ENCODE measurements around the gene SNX15.
"Not testable (repeated sequence)": the region's sequence is repeated elsewhere in the genome, so short reads cannot be mapped to it uniquely, and the experiment has no call there.

SNX15 gene

GRCh38 chr11:65016705-65017104, 10.5 kb upstream of the SNX15 start:
- DNase-seq (ENCODE audit: low read depth) = no peak

GRCh38 chr11:65017937-65018336, 9.3 kb upstream of the SNX15 start:
- DNase-seq (ENCODE audit: low read depth) = no peak

DNA sequence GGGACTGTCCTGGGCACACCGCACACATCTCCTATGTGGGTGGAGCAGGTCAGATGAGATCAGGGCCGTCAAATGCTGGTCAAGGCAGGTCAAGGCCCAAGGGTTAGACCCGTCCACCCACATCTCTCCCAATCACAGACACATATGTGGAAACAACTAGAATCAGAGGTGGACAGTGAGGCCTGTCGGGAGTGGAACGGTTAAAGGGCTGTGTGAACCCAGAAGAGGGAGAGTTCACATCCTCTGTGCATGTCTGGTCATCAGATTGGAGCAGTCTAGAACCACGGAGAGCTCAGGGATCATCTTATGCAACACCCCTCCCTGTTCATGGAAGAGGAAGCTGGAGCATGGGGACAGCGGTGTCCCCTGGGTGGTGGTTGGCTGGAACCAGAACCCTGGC, 7.4 kb upstream of the SNX15 start:
- DNase-seq (ENCODE audit: low read depth) = no peak

DNA sequence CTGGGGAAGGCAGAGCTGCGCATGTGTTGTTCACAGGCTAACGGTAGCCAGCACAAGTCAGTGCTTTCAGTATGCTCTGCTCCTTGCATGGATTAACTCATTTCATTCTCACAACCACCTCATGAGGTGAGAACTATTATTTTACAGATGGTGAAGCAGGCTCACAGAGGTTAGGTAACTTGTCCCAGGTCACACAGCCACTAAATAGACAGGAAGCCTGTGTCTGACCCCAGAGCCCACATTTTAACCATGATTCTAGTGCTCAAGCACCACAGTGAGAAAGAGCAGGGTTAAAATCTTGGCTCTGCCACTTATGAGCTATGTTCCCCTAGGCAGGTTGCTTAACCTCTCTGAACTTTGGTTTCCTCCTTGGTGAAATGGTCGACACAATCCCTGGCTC, 6.2 kb upstream of the SNX15 start:
- no peak for DNase-seq (ENCODE audit: low read depth)

DNA sequence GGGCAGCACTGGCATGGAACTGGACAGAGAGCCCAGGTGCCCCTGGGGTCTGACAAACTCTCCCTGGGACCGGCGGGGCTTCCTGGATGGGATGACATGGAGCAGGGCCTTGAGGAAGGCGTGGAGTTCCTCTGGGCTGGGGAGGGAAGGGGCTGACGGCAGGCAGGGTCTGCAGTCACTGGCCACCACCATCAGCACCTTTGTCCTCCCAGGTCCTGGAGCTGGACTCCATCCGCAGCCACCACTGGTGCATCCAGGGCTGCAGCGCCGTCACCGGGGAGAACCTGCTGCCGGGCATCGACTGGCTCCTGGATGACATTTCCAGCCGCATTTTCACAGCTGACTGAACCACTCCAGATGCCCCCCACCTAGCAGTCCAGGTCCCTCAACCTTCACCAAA, 5.7 kb upstream of the SNX15 start:
- no peak for DNase-seq (ENCODE audit: low read depth)

DNA sequence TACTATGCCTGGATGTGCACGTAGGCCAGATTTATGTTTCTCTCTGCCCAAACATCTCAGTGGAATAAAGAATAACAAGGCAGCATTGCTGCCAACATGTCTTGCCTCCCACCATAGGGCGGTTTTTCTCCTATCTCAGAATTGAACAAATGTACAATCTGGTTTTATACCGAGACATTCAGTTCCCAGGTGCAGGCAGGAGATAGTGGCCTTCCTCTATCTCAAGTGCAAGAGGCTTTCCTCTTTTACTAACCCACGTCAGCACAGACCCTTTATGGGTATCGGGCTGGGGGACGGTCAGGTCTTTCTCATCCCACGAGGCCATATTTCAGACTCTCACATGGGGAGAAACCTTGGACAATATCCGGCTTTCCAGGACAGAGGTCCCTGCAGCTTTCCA, 3.7 kb upstream of the SNX15 start:
- not testable (repeated sequence) for DNase-seq (ENCODE audit: low read depth)

- DNase-seq (ENCODE audit: low read depth) = no peak
Measured at GRCh38 chr11:65026810-65027209, 429 bp upstream of the SNX15 start.

DNA sequence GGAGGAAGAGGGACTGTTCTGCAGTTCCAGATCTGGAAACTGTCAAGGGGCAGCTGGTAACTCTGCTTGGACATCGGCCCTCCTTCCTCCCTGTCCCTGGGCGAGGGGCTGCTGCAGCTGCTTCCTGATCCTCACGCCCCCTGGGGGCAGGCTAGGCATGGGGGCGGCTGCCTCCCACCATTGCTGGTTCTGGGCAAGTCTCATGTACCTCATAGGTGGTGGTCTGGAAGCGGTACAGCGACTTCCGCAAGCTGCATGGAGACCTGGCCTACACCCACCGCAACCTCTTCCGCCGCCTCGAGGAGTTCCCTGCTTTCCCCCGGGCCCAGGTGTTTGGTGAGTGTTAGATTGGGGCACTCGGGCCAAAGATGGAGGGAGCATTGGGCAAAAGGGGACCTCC, 5.0 kb downstream of the SNX15 start:
- DNase-seq (ENCODE audit: low read depth) = no peak

GRCh38 chr11:65034423-65034822, 7.2 kb downstream of the SNX15 start:
- DNase-seq (ENCODE audit: low read depth) = no peak

- DNase-seq (ENCODE audit: low read depth) = no peak
Measured at GRCh38 chr11:65035579-65035978, 8.3 kb downstream of the SNX15 start.

GRCh38 chr11:65036931-65037330, 9.7 kb downstream of the SNX15 start:
- no peak for DNase-seq (ENCODE audit: low read depth)

GRCh38 chr11:65040520-65040846, 13.2 kb downstream of the SNX15 start:
- no peak for DNase-seq (ENCODE audit: low read depth)

- peak; percentile 82 for DNase-seq (ENCODE audit: low read depth)
Measured at GRCh38 chr11:65040847-65041622, 13.8 kb downstream of the SNX15 start, which contains the start of gene SAC3D1. SAC3D1 (plus strand) TSS chr11:65041210; CDS start chr11:65041293, 83 bp downstream.

- DNase-seq (ENCODE audit: low read depth) = no peak
Measured at GRCh38 chr11:65042891-65043290, 15.7 kb downstream of the SNX15 start.

- peak; percentile 58 for DNase-seq (ENCODE audit: low read depth)
Measured at GRCh38 chr11:65043881-65044501, 16.8 kb downstream of the SNX15 start.

DNA sequence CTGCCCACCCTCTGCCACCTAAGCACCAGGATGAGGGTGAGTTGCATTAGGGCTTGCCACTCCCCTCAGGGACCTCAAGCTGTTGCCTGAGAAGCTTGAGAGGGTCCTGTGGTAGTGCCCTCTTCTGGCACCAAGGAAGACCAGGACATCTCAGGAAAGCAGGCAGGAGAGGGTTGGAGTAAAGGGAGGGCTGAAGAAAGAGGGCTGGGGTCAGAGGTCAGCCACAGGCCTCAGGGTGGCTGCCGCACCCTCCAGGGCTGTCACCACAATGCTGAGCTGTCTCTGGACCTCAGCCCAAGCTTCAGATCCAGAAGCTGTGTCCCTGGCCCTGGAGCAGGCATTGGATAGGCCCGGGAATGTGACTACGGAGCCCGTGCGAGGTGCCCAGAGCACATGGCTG, 17.8 kb downstream of the SNX15 start:
- DNase-seq (ENCODE audit: low read depth) = no peak

- DNase-seq (ENCODE audit: low read depth) = no peak
Measured at GRCh38 chr11:65045728-65046127, 18.5 kb downstream of the SNX15 start.

GRCh38 chr11:65047581-65048422, 20.6 kb downstream of the SNX15 start:
- DNase-seq (ENCODE audit: low read depth) = no peak

- no peak for DNase-seq (ENCODE audit: low read depth)
Measured at GRCh38 chr11:65051398-65051858, 24.2 kb downstream of the SNX15 start.

DNA sequence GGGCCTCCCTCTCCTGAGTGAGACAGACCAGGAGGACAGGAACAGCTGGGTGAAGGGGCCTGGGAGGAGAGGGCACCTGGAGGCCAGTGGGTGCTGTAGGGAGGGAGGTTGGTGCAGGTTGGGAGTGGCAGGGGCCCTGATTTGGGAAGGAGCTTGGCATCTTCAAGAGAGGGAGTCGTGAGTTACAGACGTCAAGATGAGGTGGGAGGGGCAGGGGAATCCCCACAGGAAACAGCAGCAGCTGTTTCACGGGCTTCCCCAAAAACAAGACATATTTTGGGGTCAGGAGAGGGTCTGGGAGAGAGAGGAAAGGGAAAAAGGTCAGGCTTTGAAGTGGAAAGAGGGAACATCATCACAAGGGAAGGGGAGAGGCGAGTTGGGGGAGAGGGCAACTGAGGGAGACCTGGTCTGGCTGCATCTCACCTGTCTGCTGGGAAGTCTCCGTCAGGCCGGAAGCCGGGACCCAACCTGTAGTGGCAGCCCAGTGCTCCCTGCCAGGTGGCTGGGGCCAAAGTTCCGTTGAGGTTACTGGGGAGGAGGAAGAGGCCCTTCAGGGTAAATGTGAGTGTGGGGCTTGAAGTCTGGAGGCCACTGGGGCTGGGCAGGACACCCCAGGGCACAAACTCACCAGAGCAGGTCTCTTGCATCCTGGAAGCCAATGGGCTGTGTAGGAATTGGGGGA, 26.7 kb downstream of the SNX15 start:
- DNase-seq (ENCODE audit: low read depth) = no peak

DNA sequence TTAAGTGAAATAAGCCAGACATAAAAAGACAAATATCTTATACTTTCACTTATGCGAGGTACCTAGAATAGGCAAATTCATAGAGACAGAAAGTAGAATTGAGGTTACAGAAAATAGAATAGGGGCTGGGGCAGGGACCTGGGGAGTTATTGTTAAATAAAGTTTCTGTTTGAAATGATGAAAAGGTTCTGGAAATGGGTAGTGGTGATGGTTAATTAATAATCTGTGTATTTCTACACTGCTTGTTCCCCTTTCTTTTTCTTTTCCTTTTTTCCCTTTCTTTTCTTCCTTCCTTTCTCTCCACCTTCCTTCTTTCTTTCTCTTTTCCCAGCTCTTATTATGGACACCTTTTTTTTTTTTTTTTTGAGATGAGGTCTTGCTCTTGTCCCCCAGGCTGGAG, 28.3 kb downstream of the SNX15 start:
- no peak for DNase-seq (ENCODE audit: low read depth)

GRCh38 chr11:65056999-65057398, 29.8 kb downstream of the SNX15 start:
- no peak for DNase-seq (ENCODE audit: low read depth)

All from CMK (cell line).